Suppressor macrophage treated with lipopolysaccharide for 1 hour (primary cell): ENCODE results near the gene FAM76A.
A peak's percentile ranks its signal among the peaks of the same experiment; 100 is the strongest.
"Not testable (repeated sequence)": the region's sequence is repeated elsewhere in the genome, so short reads cannot be mapped to it uniquely, and the experiment has no call there.

Experiments used
- DNase-seq, 3 donors: peaks; one replicate each; pipeline ENCODE4 v3.0.0-alpha.2; 2020 to 2022

Gene FAM76A

DNA sequence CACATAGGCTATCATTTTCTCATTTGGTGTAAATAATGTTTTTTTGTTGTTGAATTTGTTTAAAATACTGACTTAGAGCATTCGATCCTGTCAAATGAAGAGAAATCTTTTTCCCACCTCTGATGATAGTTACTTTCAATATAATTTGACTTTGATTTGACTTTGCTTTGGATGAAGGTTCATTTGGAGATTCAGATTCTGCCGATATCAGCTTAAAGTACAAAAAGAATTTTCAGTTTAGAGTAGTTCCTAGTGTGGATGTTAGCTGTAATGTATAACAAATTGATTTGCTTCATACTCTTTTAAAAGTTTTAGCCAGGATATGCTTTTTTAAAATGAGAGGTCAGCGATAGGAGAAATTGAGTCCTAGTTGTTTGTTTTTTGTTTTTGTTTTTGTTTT lies 57.2 kb downstream of the FAM76A start:
- DNase-seq = no peak

DNA sequence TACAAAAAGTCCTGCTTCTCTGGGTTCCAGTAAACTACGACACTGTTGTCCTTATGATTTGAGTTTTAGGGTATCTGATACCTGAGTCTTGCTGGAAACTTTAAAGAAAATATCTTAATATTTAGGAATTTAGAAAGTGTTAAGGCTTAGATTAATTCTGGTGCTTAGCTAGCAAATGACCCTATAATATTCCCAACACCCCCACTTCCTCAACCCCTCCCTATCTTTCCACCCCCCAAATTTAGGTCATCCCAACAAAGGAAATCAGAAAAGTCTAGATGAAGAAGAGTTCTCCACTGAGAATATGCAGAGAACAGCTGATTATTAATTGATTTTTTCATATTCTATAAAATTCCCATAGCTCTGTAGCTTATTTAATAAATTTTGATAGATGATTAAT lies 58.9 kb downstream of the FAM76A start:
- no peak for DNase-seq

DNA sequence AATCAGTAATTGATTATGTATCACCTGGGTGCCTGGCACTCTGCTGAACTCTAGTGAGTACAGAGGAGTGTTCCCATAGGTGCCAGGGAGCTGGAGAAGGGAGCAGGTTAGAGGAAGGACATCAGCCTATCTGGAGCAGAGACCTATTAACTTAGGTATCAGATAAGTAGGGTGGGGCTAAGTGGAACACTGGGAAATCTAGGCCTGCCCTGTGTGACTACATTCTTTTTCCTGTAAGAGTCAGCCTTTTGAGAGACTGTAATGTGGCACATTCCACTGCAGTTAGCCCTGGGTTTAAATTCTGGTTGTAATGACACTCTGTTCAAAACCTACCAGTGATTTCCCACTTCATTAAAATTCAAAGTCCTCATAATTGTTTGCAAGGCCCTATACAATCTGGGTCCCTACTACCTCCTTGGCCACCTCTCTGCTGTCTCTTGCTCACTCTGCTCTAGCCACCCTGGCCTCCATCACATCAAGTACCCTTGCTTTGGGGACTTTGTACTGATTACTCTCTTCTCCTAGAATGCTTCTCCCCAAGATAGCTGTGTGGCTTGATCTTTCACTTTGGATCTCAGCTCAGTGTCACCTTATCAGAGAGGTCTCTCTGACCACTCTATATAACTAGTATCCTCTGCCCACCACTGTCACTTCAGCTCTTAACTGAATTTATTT lies 60.2 kb downstream of the FAM76A start:
- no peak for DNase-seq

DNA sequence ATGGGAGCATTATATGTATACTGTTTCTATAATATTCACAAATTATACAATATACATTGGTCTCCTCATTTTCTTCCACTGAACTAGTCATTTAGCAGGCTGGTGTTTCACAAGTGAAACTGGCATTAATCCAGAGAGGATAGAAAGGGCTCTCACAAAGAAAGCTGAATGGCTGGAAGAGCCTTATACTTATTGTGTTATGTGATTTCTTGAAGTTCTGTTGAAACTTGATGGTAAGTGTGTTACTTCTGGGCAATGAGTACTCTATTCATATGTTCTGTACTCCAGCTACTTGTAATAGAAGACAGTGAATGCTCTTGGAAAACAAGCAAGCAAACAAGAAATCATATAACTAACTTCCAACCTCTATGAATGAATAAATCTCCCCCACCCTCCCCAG lies 62.1 kb downstream of the FAM76A start:
- peak; percentile 21 to 47 (median 21) for DNase-seq

DNA sequence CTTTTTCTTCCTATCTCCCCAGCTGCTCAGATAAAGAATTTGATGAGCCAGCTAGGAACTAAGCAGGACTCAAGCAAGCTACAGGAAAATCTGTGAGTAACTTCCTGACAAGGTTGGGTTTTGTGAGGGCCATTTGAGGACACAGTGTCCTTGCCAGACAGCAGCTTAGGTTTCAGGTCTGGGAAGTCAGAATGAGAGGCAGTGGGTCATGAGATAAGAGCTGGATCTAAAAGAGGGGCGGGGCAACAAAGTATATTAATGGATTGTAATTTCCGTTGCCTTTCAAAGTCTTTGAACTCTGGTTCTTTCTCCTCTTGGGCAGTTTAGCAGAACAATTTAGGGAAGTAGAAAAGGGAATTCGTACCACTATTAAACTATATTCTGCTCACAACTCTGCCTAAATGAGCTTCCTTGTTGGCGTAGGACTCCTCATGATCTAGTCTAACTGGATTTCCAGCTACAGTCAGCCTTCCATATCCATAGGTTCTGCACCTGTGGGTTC lies 63.8 kb downstream of the FAM76A start:
- DNase-seq = peak; percentile 48 to 69 (median 64)

DNA sequence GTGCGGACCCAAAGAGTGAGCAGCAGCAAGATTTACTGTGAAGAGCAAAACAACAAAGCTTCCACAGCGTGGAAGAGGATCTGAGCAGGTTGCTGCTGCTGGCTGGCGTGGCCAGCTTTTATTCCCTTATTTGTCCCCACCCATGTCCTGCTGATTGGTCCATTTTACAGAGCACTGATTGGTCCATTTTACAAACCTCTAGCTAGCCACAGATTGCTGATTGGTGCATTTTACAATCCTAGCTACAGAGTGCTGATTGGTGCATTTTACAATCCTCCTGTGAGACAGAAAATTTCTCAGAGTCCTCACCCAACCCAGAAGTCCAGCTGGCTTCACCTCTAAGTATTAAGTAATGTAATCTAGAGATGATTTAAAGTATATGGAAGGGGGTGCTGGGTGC lies 64.5 kb downstream of the FAM76A start:
- not testable (repeated sequence) for DNase-seq

DNA sequence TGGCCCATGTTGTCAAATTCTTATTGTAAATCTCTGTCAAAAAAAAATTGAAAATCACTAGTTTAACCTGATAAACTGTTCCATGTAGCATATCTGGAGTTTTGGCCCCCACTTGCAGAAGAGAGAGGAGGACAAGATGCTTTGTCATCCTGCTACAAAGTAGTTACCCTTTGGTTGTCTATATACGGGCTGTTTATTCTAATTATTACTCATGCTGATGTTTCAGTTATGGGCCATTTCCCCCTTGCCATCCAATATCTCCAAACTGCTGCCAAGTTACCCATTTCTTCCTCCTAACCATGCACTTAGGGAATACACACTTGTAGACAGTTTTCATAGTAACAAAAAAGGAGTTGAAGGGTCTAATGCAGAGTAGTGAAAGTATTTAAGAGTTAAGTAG lies 69.8 kb downstream of the FAM76A start:
- DNase-seq = no peak

DNA sequence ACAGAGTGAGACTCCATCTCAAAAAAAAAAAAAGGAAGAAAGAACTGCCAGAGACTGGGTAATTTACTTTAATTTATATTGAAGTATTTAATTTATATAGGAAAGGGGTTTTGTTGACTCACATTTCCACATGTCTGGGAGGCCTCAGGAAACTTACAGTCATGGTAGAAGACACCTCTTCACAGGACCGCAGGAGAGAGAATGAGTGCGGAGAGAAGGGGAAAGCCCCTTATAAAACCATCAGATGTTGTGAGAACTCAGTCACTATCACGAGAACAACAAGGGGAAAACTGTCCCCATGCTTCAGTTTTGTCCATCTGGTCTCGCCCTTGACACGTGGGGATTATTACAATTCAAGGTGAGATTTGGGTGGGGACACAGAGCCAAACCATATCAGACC lies 79.0 kb downstream of the FAM76A start:
- DNase-seq = no peak

DNA sequence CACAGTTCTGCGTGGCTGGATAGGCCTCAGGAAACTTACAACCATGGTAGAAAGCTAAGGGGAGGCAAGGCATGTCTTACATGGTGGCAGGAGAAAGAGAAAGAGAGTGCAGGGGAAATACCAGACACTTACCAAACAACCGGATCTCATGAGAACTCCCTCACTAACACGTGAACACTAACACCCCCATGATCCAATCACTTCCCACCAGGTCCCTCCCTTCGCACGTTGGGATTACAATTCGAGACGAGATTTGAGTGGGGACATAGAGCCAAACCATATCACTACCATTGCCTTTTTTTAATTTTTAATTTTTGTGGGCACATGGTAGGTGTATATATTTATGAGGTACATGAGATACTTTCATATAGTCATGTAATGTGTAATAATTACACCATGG lies 81.0 kb downstream of the FAM76A start:
- DNase-seq = no peak

DNA sequence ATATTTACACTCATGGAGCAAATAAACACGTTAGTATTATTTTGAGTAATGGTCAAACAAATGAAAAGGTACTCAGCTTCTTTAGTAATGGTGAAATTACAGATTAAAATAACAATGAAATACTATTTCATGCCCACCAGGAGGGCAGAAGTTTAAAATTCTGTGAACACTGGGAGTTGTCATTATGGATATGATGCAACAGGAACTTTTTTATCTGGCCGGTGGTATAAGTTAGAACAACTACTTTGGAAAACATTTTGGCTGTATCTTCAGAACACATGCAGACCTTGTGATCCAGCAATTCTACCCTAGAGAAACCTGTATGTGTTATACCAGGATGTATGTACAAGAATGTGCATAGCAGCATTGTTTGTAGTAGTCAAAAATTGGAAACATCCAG lies 81.6 kb downstream of the FAM76A start:
- no peak for DNase-seq

DNA sequence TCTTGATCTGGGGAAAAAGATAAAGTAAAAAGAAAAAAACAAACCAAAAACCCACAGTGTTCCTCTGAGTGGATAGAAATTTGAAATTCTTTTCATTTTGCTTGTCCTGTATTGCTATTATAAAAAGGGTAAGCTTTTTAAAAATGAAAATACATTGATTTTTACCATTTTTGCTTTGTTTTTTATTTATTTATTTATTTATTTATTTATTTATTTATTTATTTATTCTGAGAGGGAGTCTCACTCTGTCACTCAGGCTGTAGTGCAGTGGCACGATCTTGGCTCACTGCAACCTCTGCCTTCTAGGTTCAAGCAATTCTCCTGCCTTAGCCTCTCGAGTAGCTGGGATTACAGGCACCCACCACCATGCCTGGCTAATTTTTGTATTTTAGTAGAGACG lies 82.4 kb downstream of the FAM76A start:
- not testable (repeated sequence) for DNase-seq

DNA sequence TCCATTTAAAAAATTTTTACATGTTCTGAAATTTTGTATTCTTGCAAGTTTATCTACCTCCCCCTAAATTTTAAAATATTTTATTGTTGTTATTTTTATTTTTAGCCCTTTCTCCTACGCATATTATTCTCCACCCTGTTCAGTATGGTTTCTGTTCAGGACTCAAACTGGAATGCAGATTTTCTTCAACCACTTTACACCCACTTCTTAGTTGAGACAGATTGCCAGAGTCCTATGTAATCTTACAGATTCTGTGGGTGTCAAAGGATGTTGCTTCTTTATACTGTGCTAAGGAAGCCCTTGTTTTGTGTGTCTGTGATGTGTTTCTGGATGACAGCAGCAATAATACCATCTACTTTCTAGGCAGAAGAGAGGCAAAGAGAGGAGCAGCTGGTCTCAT lies 84.1 kb downstream of the FAM76A start:
- DNase-seq = no peak

DNA sequence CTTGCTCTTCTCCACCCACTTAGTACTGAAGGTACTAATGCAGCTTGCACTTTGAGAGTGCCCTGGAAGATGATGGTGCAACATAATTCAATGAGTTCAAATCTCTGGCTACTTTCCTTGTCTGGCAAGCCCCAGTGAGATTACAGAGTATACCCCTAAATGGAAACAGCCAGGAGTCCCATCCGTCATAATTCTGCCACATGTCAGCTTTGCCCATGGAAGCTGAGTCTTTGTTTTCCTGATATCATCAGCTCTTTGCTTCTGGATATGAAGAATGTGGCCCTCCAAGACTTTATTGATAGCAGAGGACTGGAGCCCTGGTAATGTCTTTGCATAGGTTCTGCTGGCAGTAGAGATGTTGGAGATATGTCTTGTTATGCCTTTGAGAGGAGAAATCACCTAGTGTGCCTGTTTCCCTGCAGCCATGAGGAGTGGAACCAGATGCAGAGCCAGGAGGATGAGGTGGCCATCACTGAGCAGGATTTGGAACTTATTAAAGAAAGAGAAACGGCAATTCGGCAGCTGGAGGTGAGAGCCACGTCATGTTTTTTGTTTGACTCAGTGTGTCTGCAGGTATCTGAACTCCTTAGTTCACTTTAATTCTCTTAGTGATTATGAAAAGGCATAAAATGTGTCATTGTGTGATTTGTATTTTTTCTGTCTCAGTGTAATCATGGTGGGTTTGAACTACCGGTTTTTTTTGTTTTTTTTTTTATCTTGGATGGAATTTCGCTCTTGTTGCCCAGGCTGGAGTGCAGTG lies 86.2 kb downstream of the FAM76A start:
- DNase-seq = no peak
